DND-41 (cell line): ENCODE measurements around the gene CGB2.

Experiments
- CTCF ChIP-seq: IDR thresholded peaks from 2 replicates; pipeline ENCODE4 v1.5.1; 2012; ENCODE audit warnings: borderline replicate concordance, low read length, moderate library complexity, mild to moderate bottlenecking; ENCODE audit not compliant: poor library complexity, severe bottlenecking; ENCODE audit errors: extremely low read depth
- EZH2 ChIP-seq: IDR thresholded peaks from 3 replicates; pipeline ENCODE4 v1.6.1; 2012; ENCODE audit warnings: borderline replicate concordance, low read depth, mild to moderate bottlenecking, moderate library complexity, low read length, inconsistent platforms; ENCODE audit not compliant: severe bottlenecking

- no peak for TF ChIP-seq CTCF
- no peak for TF ChIP-seq EZH2
These were observed 40.6 kb upstream of the CGB2 start for GRCh38 chr19:48991011-48991609.
